GM12872 (cell line): Measurements from ENCODE around the gene SLC16A10.

Experiments used
- CTCF ChIP-seq: IDR thresholded peaks from 3 replicates; pipeline ENCODE4 v1.5.1; 2011; ENCODE audit warnings: low read depth, mild to moderate bottlenecking, low read length, moderate library complexity; ENCODE audit not compliant: insufficient read depth

Gene SLC16A10

GRCh38 chr6:111212625-111213024 is 125.3 kb downstream of the SLC16A10 start:
- TF ChIP-seq CTCF: no peak

GRCh38 chr6:111215131-111215530 is 127.8 kb downstream of the SLC16A10 start:
- TF ChIP-seq CTCF: no peak

- TF ChIP-seq CTCF: no peak
These were observed 132.5 kb downstream of the SLC16A10 start for GRCh38 chr6:111219785-111220184.

GRCh38 chr6:111220383-111221031 is 133.2 kb downstream of the SLC16A10 start:
- TF ChIP-seq CTCF: no peak

- TF ChIP-seq CTCF: no peak
These were observed 134.5 kb downstream of the SLC16A10 start for GRCh38 chr6:111221804-111222203.

- no peak for TF ChIP-seq CTCF
These were observed 135.0 kb downstream of the SLC16A10 start for GRCh38 chr6:111222341-111222740.

- TF ChIP-seq CTCF: no peak
These were observed 140.8 kb downstream of the SLC16A10 start for GRCh38 chr6:111228094-111228493.
